Tibial nerve (tissue), 4 donors: ENCODE data around the gene PPP1R16B. TPM values are rescaled to one million over a fixed set of nuclear protein-coding genes. Genes with fewer than 3 reads are reported as not detected.
A peak's percentile ranks its signal among the peaks of the same experiment; 100 is the strongest.
"Not testable (repeated sequence)": the region's sequence is repeated elsewhere in the genome, so short reads cannot be mapped to it uniquely, and the experiment has no call there.

Experiments
- DNase-seq, 2 donors: peaks; one replicate each; pipeline ENCODE4 v3.0.0-alpha.2; 2019; ENCODE audit warnings: low spot score in 2 of 2
- H3K27ac ChIP-seq, 4 donors: fragments of 200-600 bp; sonication (generic) in 3 of 4; one replicate each; pipeline ENCODE4 v1.5.1; 2017 to 2019; ENCODE audit warnings: mild to moderate bottlenecking in 1 of 4
- H3K27me3 ChIP-seq, 2 donors: fragments of 200-600 bp; sonication (generic) in 1 of 2; one replicate each; pipeline versions ENCODE4 v1.5.1 to v1.6.0; 2017 to 2019
- H3K36me3 ChIP-seq, 3 donors: fragments of 200-600 bp; sonication (generic); one replicate each; pipeline ENCODE4 v1.5.1; 2018 to 2019
- H3K4me1 ChIP-seq, 4 donors: fragments of 200-600 bp; sonication (generic) in 3 of 4; one replicate each; pipeline ENCODE4 v1.5.1; 2017 to 2019
- H3K4me3 ChIP-seq, 4 donors: fragments of 200-600 bp; sonication (generic) in 3 of 4; one replicate each; pipeline ENCODE4 v1.5.1; 2017 to 2019; ENCODE audit warnings: mild to moderate bottlenecking in 1 of 4, moderate library complexity in 1 of 4
- H3K9me3 ChIP-seq, 4 donors: fragments of 200-600 bp; sonication (generic) in 3 of 4; one replicate each; pipeline ENCODE4 v1.5.1; 2017 to 2019
- CTCF ChIP-seq, 5 experiments: fragments of 200-600 bp in 3 of 5; fragments of 450-650 bp in 2 of 5; sonication (generic) in 3 of 5; IDR thresholded peaks; one replicate each; pipeline ENCODE4 v1.5.1; 2016 to 2019; ENCODE audit warnings: antibody characterized with exemption in 5 of 5, mild to moderate bottlenecking in 3 of 5, moderate library complexity in 2 of 5
- EP300 ChIP-seq, 2 donors: sonication (generic); formaldehyde crosslinking; IDR thresholded peaks; one replicate each; pipeline ENCODE4 v1.6.1; 2017; ENCODE audit warnings: antibody characterized with exemption in 2 of 2, mild to moderate bottlenecking in 1 of 2
- POLR2A ChIP-seq, 2 donors: fragments of 450-650 bp; IDR thresholded peaks; one replicate each; pipeline ENCODE4 v1.6.1; 2017; ENCODE audit warnings: antibody characterized with exemption in 2 of 2, mild to moderate bottlenecking in 2 of 2, moderate library complexity in 2 of 2
- WGBS, 2 donors: methylation state at CpG; one replicate each; pipeline ENCODE4 v1.1.5; 2018; 5-methylcytosine and 5-hydroxymethylcytosine counted together
- total RNA-seq, 4 donors: library from RNA; depleted of rRNA; stranded (reverse); fragments of >200 nt; gene quantifications; one replicate each; pipeline ENCODE4 v1.1.0, GENCODE V29; 2016

The PPP1R16B gene
- total RNA-seq, 4 donors from 2014 or later = 2.1 to 5.7 (median 4.6) TPM

GRCh38 chr20:38790200-38791053 lies 15.1 kb upstream of the PPP1R16B start:
- Histone ChIP-seq H3K9me3 (peaks cover 0 to 12% (median 0%) of the 10 kb centered on the region in 4 donors), H3K36me3 (peaks cover 0 to 7% (median 0%) of the 10 kb centered on the region in 3 donors), H3K4me3 (no peak overlapping the region), H3K4me1 (no peaks in the 10 kb centered on the region), H3K27ac (no peak overlapping the region), H3K27me3 (no peaks in the 10 kb centered on the region)
- no peak for TF ChIP-seq POLR2A (IDR thresholded peaks at IDR 0.05)
- TF ChIP-seq CTCF (IDR thresholded peaks at IDR 0.05) = peak in 4 of 5 experiments; percentile 14 to 61 (median 28)
- 36 to 40% methylated on average over 16 of the region's 16 CpGs for WGBS, 2 donors
- no peak for DNase-seq

GRCh38 chr20:38791291-38791690 lies 14.2 kb upstream of the PPP1R16B start:
- Histone ChIP-seq H3K36me3 (peaks cover 0 to 7% (median 0%) of the 10 kb centered on the region in 3 donors), H3K4me3 (no peak overlapping the region), H3K9me3 (peaks cover 0 to 12% (median 0%) of the 10 kb centered on the region in 4 donors), H3K4me1 (no peaks in the 10 kb centered on the region), H3K27me3 (no peaks in the 10 kb centered on the region), H3K27ac (no peak overlapping the region)
- TF ChIP-seq EP300 (IDR thresholded peaks at IDR 0.05) = no peak
- TF ChIP-seq POLR2A (IDR thresholded peaks at IDR 0.05) = no peak
- no peak for TF ChIP-seq CTCF (IDR thresholded peaks at IDR 0.05)
- no peak for DNase-seq
- 50 to 61% methylated on average over 3 of the region's 3 CpGs for WGBS, 2 donors

GRCh38 chr20:38791940-38792339 lies 13.6 kb upstream of the PPP1R16B start:
- H3K27me3 ChIP-seq = no peaks in the 10 kb centered on the region
- no peak overlapping the region for H3K4me3 ChIP-seq
- no peak for DNase-seq
- no peak overlapping the region for H3K27ac ChIP-seq
- peaks cover 0 to 7% (median 0%) of the 10 kb centered on the region in 3 donors for H3K36me3 ChIP-seq
- WGBS, 2 donors = 92 to 100% methylated on average over 1 of the region's 1 CpG
- H3K9me3 ChIP-seq = peaks cover 0 to 12% (median 0%) of the 10 kb centered on the region in 4 donors
- TF ChIP-seq CTCF (IDR thresholded peaks at IDR 0.05) (no peak), POLR2A (IDR thresholded peaks at IDR 0.05) (no peak), EP300 (IDR thresholded peaks at IDR 0.05) (no peak)
- no peaks in the 10 kb centered on the region for H3K4me1 ChIP-seq

- not testable (repeated sequence) for DNase-seq, H3K9me3 ChIP-seq, H3K36me3 ChIP-seq, H3K4me1 ChIP-seq, H3K27me3 ChIP-seq, H3K27ac ChIP-seq, H3K4me3 ChIP-seq
- WGBS, 2 donors = 89 to 94% methylated on average over 5 of the region's 5 CpGs
Measured at GRCh38 chr20:38794057-38794456, 11.4 kb upstream of the PPP1R16B start.

- no peak overlapping the region for H3K27ac ChIP-seq
- H3K36me3 ChIP-seq = no peaks in the 10 kb centered on the region
- H3K27me3 ChIP-seq = no peaks in the 10 kb centered on the region
- TF ChIP-seq EP300 (IDR thresholded peaks at IDR 0.05) (no peak), POLR2A (IDR thresholded peaks at IDR 0.05) (no peak)
- DNase-seq = no peak
- WGBS, 2 donors = 69 to 72% methylated on average over 3 of the region's 3 CpGs
- no peak overlapping the region for H3K4me3 ChIP-seq
- no peaks in the 10 kb centered on the region for H3K9me3 ChIP-seq
- H3K4me1 ChIP-seq = no peaks in the 10 kb centered on the region
Measured at GRCh38 chr20:38798266-38798665, 7.2 kb upstream of the PPP1R16B start.

GRCh38 chr20:38799203-38799602 lies 6.3 kb upstream of the PPP1R16B start:
- Histone ChIP-seq H3K4me1 (no peaks in the 10 kb centered on the region), H3K27ac (no peak overlapping the region), H3K4me3 (no peak overlapping the region), H3K27me3 (no peaks in the 10 kb centered on the region), H3K9me3 (no peaks in the 10 kb centered on the region), H3K36me3 (no peaks in the 10 kb centered on the region)
- TF ChIP-seq CTCF (IDR thresholded peaks at IDR 0.05) = no peak
- TF ChIP-seq POLR2A (IDR thresholded peaks at IDR 0.05) = no peak
- TF ChIP-seq EP300 (IDR thresholded peaks at IDR 0.05) = no peak
- no peak for DNase-seq
- WGBS, 2 donors = 59 to 61% methylated on average over 4 of the region's 4 CpGs
